Suppressor macrophage (primary cell): ENCODE data around the gene SAMD10.
"Not testable (repeated sequence)": the region's sequence is repeated elsewhere in the genome, so short reads cannot be mapped to it uniquely, and the experiment has no call there.

Experiments
- DNase-seq, 4 experiments: peaks; one replicate each; pipeline ENCODE4 v3.0.0-alpha.2; 2020 to 2022

SAMD10 gene

GRCh38 chr20:64001607-64002011, 22.2 kb upstream of the SAMD10 start:
- no peak for DNase-seq

GRCh38 chr20:64000906-64001305, 21.5 kb upstream of the SAMD10 start:
- no peak for DNase-seq

- no peak for DNase-seq
Measured at GRCh38 chr20:63982937-63983336, 3.5 kb upstream of the SAMD10 start.

- peak; percentile 98 to 100 (median 99) for DNase-seq
Measured at GRCh38 chr20:63980806-63981728, 1.6 kb upstream of the SAMD10 start, which contains the start of gene PRPF6. Gene PRPF6, plus strand, starts transcription at chr20:63981132. Its CDS starts 114 bp downstream, at chr20:63981246.

- DNase-seq, result peak in 3 of 4 experiments; percentile 29 to 56 (median 45)
Measured at GRCh38 chr20:63980317-63980805, 919 bp upstream of the SAMD10 start.

GRCh38 chr20:63979229-63979556, 249 bp downstream of the SAMD10 start:
- no peak for DNase-seq

- DNase-seq, result peak in 3 of 4 experiments; percentile 40 to 71 (median 53)
Measured at GRCh38 chr20:63978319-63979228, 868 bp downstream of the SAMD10 start.

GRCh38 chr20:63977739-63978276, 1.6 kb downstream of the SAMD10 start:
- peak; percentile 55 to 82 (median 76) for DNase-seq

- DNase-seq, result no peak
Measured at GRCh38 chr20:63976980-63977738, 2.3 kb downstream of the SAMD10 start.

- not testable (repeated sequence) for DNase-seq
Measured at GRCh38 chr20:63976511-63976910, 2.9 kb downstream of the SAMD10 start.

- no peak for DNase-seq
Measured at GRCh38 chr20:63974402-63975200, 4.8 kb downstream of the SAMD10 start.

GRCh38 chr20:63973636-63974401, 5.6 kb downstream of the SAMD10 start:
- DNase-seq, result peak; percentile 91 to 96 (median 95)

GRCh38 chr20:63973160-63973479, 6.3 kb downstream of the SAMD10 start:
- DNase-seq, result no peak

- no peak for DNase-seq
Measured at GRCh38 chr20:63972312-63973159, 6.9 kb downstream of the SAMD10 start.

- DNase-seq, result not testable (repeated sequence)
Measured at GRCh38 chr20:63971960-63972311, 7.5 kb downstream of the SAMD10 start.

- no peak for DNase-seq
Measured at GRCh38 chr20:63970714-63971431, 8.6 kb downstream of the SAMD10 start.

GRCh38 chr20:63969838-63970713, 9.4 kb downstream of the SAMD10 start, which contains the start of gene ZNF512B:
Gene ZNF512B, minus strand, starts transcription at chr20:63969930. Its CDS starts 1,980 bp downstream, at chr20:63967950.
- peak in 2 of 4 experiments; percentile 73 to 76 for DNase-seq
